ENCODE results near the gene FSCN2. TPM values are rescaled to one million over a fixed set of nuclear protein-coding genes. Genes with fewer than 3 reads are reported as not detected.

Gene FSCN2
- total RNA-seq, 1 experiment from 2014 or later: 1.6 TPM

- Histone ChIP-seq H3K4ac (ENCODE audit: low read depth, low read length) (no peak overlapping the region), H2BK12ac (ENCODE audit: insufficient read length, low read depth, low read length) (no peak overlapping the region), H3K56ac (ENCODE audit: insufficient read length, low read depth, low read length) (no peak overlapping the region), H3K27ac (ENCODE audit: insufficient read length, low read depth, low read length) (no peak overlapping the region), H4K91ac (ENCODE audit: insufficient read length, low read depth, low read length) (no peak overlapping the region), H2BK120ac (ENCODE audit: low read depth, low read length, poor library complexity, severe bottlenecking) (no peak overlapping the region), H3K14ac (ENCODE audit: insufficient read depth, low read length) (no peak overlapping the region), H2BK15ac (ENCODE audit: low read depth, low read length) (no peak overlapping the region), H4K5ac (ENCODE audit: insufficient read length, low read depth, low read length) (no peak overlapping the region), H2BK20ac (ENCODE audit: low read depth, low read length, poor library complexity, severe bottlenecking) (no peak overlapping the region), H2BK5ac (ENCODE audit: insufficient read length, low read length) (no peak overlapping the region), H3K79me1 (ENCODE audit: insufficient read depth, low read depth, low read length, poor library complexity, severe bottlenecking) (peaks cover 5% of the 10 kb centered on the region), H3T11ph (ENCODE audit: low read length) (no peak overlapping the region), H3K9ac (ENCODE audit: extremely low read depth, insufficient read length, low read length) (no peak overlapping the region), H3K27me3 (ENCODE audit: insufficient read depth, low read length) (no peaks in the 10 kb centered on the region), H2AK5ac (ENCODE audit: insufficient read length, low read length) (no peak overlapping the region), H3K18ac (ENCODE audit: insufficient read length, low read depth, low read length) (no peak overlapping the region), H3K4me2 (ENCODE audit: insufficient read depth, insufficient read length, low read length) (no peak overlapping the region), H3K23ac (ENCODE audit: insufficient read length, low read depth, low read length) (no peak overlapping the region), H4K20me1 (ENCODE audit: control insufficient read depth, insufficient read depth, insufficient read length) (no peaks in the 10 kb centered on the region), H4K8ac (replicated peaks; ENCODE audit: insufficient read length, low read depth, low read length) (no peak overlapping the region), H3K9me3 (ENCODE audit: control insufficient read depth, low read depth, low read length) (no peaks in the 10 kb centered on the region), H2AFZ (ENCODE audit: low read length) (no peak overlapping the region), H3K79me2 (ENCODE audit: insufficient read depth, low read length) (peaks cover 2% of the 10 kb centered on the region; the same call in 1 of the 2 replicates), H3K23me2 (ENCODE audit: insufficient read length, low read depth, low read length, poor library complexity, severe bottlenecking) (peaks cover 10% of the 10 kb centered on the region), H3K4me1 (ENCODE audit: insufficient read depth, low read length) (peaks cover 3% of the 10 kb centered on the region; the same call in 1 of the 2 replicates)
- Mint-ChIP-seq H3K4me3 (peak overlapping the region; percentile 84 to 90), H3K36me3 (ENCODE audit: insufficient read depth in 1 of 3, low read depth in 3 of 3) (peaks cover 18 to 52% (median 46%) of the 10 kb centered on the region in 3 experiments; a peak in 6 of 7 replicates), H3K27ac (no peak overlapping the region), H3K4me1 (peaks cover 16% of the 10 kb centered on the region in 2 experiments), H3K9me3 (no peaks in the 10 kb centered on the region; a peak in 1 of 5 replicates), H3K27me3 (ENCODE audit: low read depth) (no peaks in the 10 kb centered on the region)
- DNase-seq: no peak
- no peak for TF ChIP-seq CTCF (conservative IDR thresholded peaks at IDR 0.05)
- WGBS (ENCODE audit: extremely low coverage, insufficient read length, low lambda C conversion rate): no CpG with 5 or more reads among the region's 15 CpGs
These were observed 22.1 kb downstream of the FSCN2 start for GRCh38 chr17:81550285-81550684.
